Measurements from ENCODE around the gene SCAMP2.
A peak's percentile ranks its signal among the peaks of the same experiment; 100 is the strongest.
"Not testable (repeated sequence)": the region's sequence is repeated elsewhere in the genome, so short reads cannot be mapped to it uniquely, and the experiment has no call there.

The SCAMP2 gene

GRCh38 chr15:74896316-74896715 lies 23.2 kb upstream of the SCAMP2 start:
- Mint-ChIP-seq H3K36me3 (peaks cover 7% of the 10 kb centered on the region), H3K27me3 (no peaks in the 10 kb centered on the region), H3K4me1 (ENCODE audit: low read depth) (peaks cover 27% of the 10 kb centered on the region), H3K9me3 (ENCODE audit: low read depth) (no peaks in the 10 kb centered on the region), H3K27ac (no peak overlapping the region), H3K4me3 (no peak overlapping the region)

GRCh38 chr15:74895830-74896229 lies 22.7 kb upstream of the SCAMP2 start:
- no peak overlapping the region for H3K4me3 Mint-ChIP-seq
- H3K27ac Mint-ChIP-seq: no peak overlapping the region
- no peaks in the 10 kb centered on the region for H3K9me3 Mint-ChIP-seq (ENCODE audit: low read depth)
- peaks cover 30% of the 10 kb centered on the region for H3K4me1 Mint-ChIP-seq (ENCODE audit: low read depth)
- H3K36me3 Mint-ChIP-seq: peaks cover 7% of the 10 kb centered on the region
- H3K27me3 Mint-ChIP-seq: no peaks in the 10 kb centered on the region

DNA sequence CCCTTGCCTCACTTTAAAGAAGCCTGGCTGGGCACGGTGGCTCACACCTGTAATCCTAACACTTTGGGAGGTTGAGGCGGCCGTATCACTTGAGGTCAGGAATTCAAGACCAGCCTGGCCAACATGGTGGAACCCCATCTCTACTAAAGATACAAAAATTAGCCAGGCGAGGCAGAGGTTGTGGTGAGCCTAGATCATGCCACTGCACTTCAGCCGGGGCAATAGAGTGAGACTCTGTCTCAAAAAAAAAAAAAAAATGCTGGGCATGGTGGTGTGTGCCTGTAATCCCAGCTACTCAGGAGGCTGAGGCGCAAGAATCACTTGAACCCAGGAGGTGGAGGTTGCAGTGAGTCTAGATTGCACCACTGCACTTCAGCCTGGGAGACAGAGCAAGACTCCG lies 21.2 kb upstream of the SCAMP2 start:
- H3K9me3 Mint-ChIP-seq (ENCODE audit: low read depth); H3K4me3 Mint-ChIP-seq; H3K36me3 Mint-ChIP-seq; H3K27me3 Mint-ChIP-seq; H3K27ac Mint-ChIP-seq: not testable (repeated sequence)
- H3K4me1 Mint-ChIP-seq (ENCODE audit: low read depth): peaks cover 39% of the 10 kb centered on the region

DNA sequence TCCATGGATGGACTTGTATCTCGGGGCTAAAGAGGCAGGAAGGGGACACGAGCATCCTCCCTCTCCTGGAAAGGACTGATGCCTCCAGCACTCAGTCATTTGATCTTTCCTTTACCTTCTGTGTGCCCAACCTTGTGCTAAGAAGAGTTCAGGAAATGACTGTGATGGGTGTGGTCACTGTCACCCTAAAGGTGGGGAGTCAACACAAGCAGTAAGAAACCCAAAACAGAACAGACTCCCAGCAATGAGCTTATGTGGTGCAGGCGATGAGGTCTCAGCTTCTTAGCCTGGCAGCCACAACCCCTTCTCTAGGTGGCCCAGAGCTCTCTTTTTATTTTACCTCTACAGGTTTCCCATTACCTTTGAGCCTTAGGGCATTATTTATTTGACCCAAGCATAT lies 20.5 kb upstream of the SCAMP2 start:
- H3K9me3 Mint-ChIP-seq (ENCODE audit: low read depth): no peaks in the 10 kb centered on the region
- H3K4me1 Mint-ChIP-seq (ENCODE audit: low read depth): peaks cover 46% of the 10 kb centered on the region
- H3K36me3 Mint-ChIP-seq: peaks cover 5% of the 10 kb centered on the region
- H3K27ac Mint-ChIP-seq: peak overlapping the region; percentile 86
- H3K27me3 Mint-ChIP-seq: no peaks in the 10 kb centered on the region
- peak overlapping the region; percentile 67 for H3K4me3 Mint-ChIP-seq

DNA sequence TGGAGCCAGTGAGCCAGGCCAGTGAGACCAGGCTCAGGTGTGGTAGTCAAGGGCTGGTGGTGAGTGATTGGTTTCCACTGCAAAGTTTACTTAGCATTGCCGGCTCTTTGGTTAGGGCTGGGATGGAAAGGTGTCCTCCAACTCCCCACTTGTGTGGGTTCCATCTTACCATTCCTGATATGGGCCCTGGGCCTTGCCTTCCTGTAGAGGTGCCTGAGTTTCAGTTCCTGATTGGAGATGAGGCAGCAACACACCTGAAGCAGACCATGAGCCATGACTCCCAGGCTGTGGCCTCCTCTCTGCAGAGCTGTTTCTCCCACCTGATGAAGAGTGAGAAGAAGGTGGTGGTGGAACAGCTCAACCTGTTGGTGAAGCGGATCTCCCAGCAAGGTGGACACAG lies 19.8 kb upstream of the SCAMP2 start:
- Mint-ChIP-seq H3K27ac (peak overlapping the region; percentile 86), H3K36me3 (peaks cover 5% of the 10 kb centered on the region), H3K4me1 (ENCODE audit: low read depth) (peaks cover 46% of the 10 kb centered on the region), H3K4me3 (peak overlapping the region; percentile 67), H3K27me3 (no peaks in the 10 kb centered on the region), H3K9me3 (ENCODE audit: low read depth) (no peaks in the 10 kb centered on the region)

DNA sequence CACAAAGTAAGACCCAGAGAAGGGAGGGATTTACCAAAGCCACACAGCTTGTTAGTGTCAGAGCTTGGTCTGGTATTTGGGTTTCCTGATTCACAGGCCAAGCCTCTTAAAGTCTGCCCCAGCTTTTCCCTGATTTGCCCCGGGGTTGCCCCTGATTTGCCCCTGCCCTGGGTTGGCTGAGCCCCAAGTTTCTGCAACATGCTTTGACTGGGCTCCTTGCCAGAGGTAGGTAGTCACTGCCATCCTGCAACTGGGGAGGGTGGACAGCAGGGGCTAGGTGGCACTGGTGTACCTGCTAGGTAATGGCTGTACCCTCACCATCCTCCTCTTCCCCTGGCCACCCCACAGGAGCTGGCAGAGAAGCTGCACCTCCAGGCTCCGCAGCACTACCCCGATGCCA lies 19.1 kb upstream of the SCAMP2 start:
- H3K9me3 Mint-ChIP-seq (ENCODE audit: low read depth): no peaks in the 10 kb centered on the region
- H3K27ac Mint-ChIP-seq: no peak overlapping the region
- peak overlapping the region; percentile 17 for H3K4me3 Mint-ChIP-seq
- peaks cover 5% of the 10 kb centered on the region for H3K36me3 Mint-ChIP-seq
- H3K27me3 Mint-ChIP-seq: no peaks in the 10 kb centered on the region
- H3K4me1 Mint-ChIP-seq (ENCODE audit: low read depth): peaks cover 46% of the 10 kb centered on the region

DNA sequence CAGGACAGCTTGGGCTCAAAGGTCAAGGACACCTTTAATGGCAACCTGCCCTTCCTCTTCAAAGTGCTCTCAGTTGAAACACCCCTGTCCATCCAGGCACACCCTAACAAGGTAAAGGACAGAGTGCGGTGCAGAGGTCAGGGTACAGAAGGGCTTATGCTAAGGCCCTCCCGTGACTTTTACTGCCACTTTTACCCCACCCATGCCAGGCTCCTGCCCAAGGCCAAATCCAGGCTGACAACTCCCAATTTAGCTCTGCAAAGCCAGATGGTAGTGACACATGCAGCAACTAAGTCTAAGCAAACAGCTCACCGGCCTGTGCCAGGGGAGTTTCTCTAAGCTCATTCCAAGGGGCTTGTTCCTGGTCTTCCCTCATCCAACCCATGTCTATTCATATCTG lies 18.3 kb upstream of the SCAMP2 start:
- H3K27me3 Mint-ChIP-seq: no peaks in the 10 kb centered on the region
- peaks cover 46% of the 10 kb centered on the region for H3K4me1 Mint-ChIP-seq (ENCODE audit: low read depth)
- peak overlapping the region; percentile 16 for H3K27ac Mint-ChIP-seq
- peak overlapping the region; percentile 88 for H3K4me3 Mint-ChIP-seq
- H3K9me3 Mint-ChIP-seq (ENCODE audit: low read depth): no peaks in the 10 kb centered on the region
- H3K36me3 Mint-ChIP-seq: peaks cover 5% of the 10 kb centered on the region

- Mint-ChIP-seq H3K36me3 (peaks cover 5% of the 10 kb centered on the region), H3K4me3 (peak overlapping the region; percentile 88), H3K4me1 (ENCODE audit: low read depth) (peaks cover 46% of the 10 kb centered on the region), H3K27me3 (no peaks in the 10 kb centered on the region), H3K27ac (peak overlapping the region; percentile 95), H3K9me3 (ENCODE audit: low read depth) (no peaks in the 10 kb centered on the region)
These were observed 17.4 kb upstream of the SCAMP2 start for GRCh38 chr15:74890665-74890960.

DNA sequence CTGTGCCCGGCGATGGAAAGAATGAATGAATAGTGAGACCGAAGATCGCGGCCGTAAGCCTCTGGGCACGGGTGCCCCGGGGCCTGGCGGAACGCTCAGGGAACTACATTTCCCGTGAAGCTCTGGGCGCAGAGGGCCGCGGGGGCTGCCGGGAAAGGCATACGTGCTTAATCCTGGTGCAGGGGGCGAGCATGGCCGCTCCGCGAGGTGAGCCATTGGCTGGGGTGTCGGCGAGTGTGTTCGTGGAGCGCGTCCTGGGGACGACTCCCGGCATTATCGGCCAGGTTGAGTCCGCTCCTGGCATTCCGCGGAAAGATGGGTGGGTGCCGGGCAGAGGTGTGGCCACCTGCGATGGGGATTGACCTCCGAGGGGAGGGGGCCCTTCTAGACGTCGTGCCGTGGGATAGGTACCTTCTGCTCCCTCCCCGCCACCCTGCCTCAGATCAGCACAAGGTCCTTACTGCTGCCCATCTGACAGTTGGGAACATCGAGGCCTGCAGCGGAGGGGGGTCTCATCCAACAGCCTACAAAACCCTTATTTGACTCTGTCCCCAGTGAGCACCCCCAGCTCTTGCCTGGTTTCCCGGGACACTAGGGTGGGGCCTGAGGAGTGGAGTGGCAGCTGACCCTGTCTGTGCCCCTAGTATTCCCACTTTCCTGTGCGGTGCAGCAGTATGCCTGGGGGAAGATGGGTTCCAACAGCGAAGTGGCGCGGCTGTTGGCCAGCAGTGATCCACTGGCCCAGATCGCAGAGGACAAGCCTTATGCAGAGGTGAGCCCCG lies 16.9 kb upstream of the SCAMP2 start, which contains the start of gene MPI:
TSS of gene MPI (plus strand) at position 160 of the 782 bp plus-strand sequence. CDS start at position 192, 32 bp downstream.
- no peaks in the 10 kb centered on the region for H3K9me3 Mint-ChIP-seq (ENCODE audit: low read depth)
- H3K27ac Mint-ChIP-seq: peak within 1 kb of the TSS; percentile 95
- H3K36me3 Mint-ChIP-seq: peaks cover 5% of the 10 kb centered on the region
- H3K4me3 Mint-ChIP-seq: peak within 1 kb of the TSS; percentile 88
- H3K4me1 Mint-ChIP-seq (ENCODE audit: low read depth): peaks cover 43% of the 10 kb centered on the region
- H3K27me3 Mint-ChIP-seq: no peaks in the 10 kb centered on the region

DNA sequence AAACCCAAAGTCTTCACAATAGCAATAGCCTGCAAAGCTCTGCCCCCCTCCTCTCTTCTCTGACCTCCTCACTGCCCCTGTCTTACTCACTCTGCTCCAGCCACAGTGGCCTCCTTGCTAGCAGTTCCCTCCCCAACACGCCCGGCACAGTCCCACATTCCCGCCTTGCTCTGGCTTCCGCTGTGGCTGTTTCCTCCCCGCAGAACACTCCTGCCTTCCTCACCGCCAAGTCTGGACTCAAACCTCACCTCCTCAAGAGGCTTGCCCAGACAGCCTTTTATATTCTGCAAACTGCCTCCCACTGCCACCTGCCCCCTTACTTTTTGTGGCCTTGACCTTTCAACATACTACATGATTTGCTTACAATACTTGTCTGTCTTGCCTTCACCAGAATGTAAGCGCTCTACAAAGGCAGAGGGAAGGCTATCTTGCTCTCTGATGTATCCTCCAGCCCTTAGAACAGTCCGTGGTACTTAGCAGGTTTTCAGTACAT lies 16.3 kb upstream of the SCAMP2 start:
- Mint-ChIP-seq H3K4me1 (ENCODE audit: low read depth) (peaks cover 42% of the 10 kb centered on the region), H3K9me3 (ENCODE audit: low read depth) (no peaks in the 10 kb centered on the region), H3K27ac (peak overlapping the region; percentile 95), H3K4me3 (peak overlapping the region; percentile 88), H3K27me3 (no peaks in the 10 kb centered on the region), H3K36me3 (peaks cover 5% of the 10 kb centered on the region)

DNA sequence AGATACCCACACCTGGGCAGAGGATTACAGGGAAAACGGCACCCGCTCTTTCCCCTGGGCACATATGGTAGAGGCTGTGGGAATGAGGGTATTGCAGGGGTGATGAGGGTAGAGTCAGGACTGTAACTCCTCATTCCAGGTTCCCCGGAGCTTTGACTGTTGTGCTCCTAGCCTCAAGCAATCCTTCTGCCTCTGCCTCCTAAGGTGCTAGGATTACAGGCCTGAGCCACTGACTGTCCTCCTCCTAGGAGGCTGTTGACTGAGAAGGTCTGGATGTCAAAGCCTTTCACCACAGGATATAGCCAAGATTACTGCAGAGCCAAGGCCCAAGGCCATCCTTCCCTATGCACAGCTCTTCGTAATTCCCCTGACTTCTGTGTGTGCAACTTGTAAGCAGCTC lies 15.6 kb upstream of the SCAMP2 start:
- Mint-ChIP-seq H3K36me3 (peaks cover 5% of the 10 kb centered on the region), H3K27me3 (no peaks in the 10 kb centered on the region), H3K4me3 (peak overlapping the region; percentile 88), H3K4me1 (ENCODE audit: low read depth) (peaks cover 44% of the 10 kb centered on the region), H3K9me3 (ENCODE audit: low read depth) (no peaks in the 10 kb centered on the region), H3K27ac (no peak overlapping the region)

- not testable (repeated sequence) for H3K9me3 Mint-ChIP-seq (ENCODE audit: low read depth); H3K36me3 Mint-ChIP-seq; H3K27ac Mint-ChIP-seq; H3K27me3 Mint-ChIP-seq; H3K4me3 Mint-ChIP-seq
- H3K4me1 Mint-ChIP-seq (ENCODE audit: low read depth): peaks cover 33% of the 10 kb centered on the region
These were observed 14.5 kb upstream of the SCAMP2 start for GRCh38 chr15:74887537-74888193.

- Mint-ChIP-seq H3K27ac (no peak overlapping the region), H3K4me1 (ENCODE audit: low read depth) (peaks cover 18% of the 10 kb centered on the region), H3K9me3 (ENCODE audit: low read depth) (no peaks in the 10 kb centered on the region), H3K36me3 (no peaks in the 10 kb centered on the region), H3K27me3 (no peaks in the 10 kb centered on the region), H3K4me3 (no peak overlapping the region)
These were observed 12.3 kb upstream of the SCAMP2 start for GRCh38 chr15:74885461-74885860.

GRCh38 chr15:74884428-74885223 lies 11.5 kb upstream of the SCAMP2 start:
- no peaks in the 10 kb centered on the region for H3K9me3 Mint-ChIP-seq (ENCODE audit: low read depth)
- H3K4me3 Mint-ChIP-seq: no peak overlapping the region
- H3K27me3 Mint-ChIP-seq: no peaks in the 10 kb centered on the region
- H3K27ac Mint-ChIP-seq: no peak overlapping the region
- no peaks in the 10 kb centered on the region for H3K36me3 Mint-ChIP-seq
- H3K4me1 Mint-ChIP-seq (ENCODE audit: low read depth): peaks cover 13% of the 10 kb centered on the region

- Mint-ChIP-seq H3K4me3 (no peak overlapping the region), H3K9me3 (ENCODE audit: low read depth) (no peaks in the 10 kb centered on the region), H3K27me3 (no peaks in the 10 kb centered on the region), H3K27ac (no peak overlapping the region), H3K4me1 (ENCODE audit: low read depth) (peaks cover 3% of the 10 kb centered on the region), H3K36me3 (no peaks in the 10 kb centered on the region)
These were observed 9.4 kb upstream of the SCAMP2 start for GRCh38 chr15:74882528-74882927.

All from activated naive CD8-positive, alpha-beta T cell (primary cell).